Measurements from ENCODE around the gene FGFRL1. TPM values are rescaled to one million over a fixed set of nuclear protein-coding genes. Genes with fewer than 3 reads are reported as not detected.
A peak's percentile ranks its signal among the peaks of the same experiment; 100 is the strongest.

Gene FGFRL1
- total and polyA plus RNA-seq, 2 of the 13 experiments (the other 11 are each of a cell fraction or from before 2014, with no cell fraction given), result 19.1 to 30.6 TPM

- TF ChIP-seq ZNF281 (CRISPR knock-in tag; IDR thresholded peaks at IDR 0.05; ENCODE audit: borderline replicate concordance) (peak; percentile 90), RARA (CRISPR knock-in tag; IDR thresholded peaks at IDR 0.05) (peak; percentile 55), ZNF10 (CRISPR knock-in tag; IDR thresholded peaks at IDR 0.05; ENCODE audit: borderline replicate concordance, low read depth) (no peak), PHB2 (IDR thresholded peaks at IDR 0.05; ENCODE audit: partially characterized antibody) (no peak), REXO4 (CRISPR knock-in tag; IDR thresholded peaks at IDR 0.05; ENCODE audit: borderline replicate concordance) (no peak), ZBTB20 (CRISPR knock-in tag; IDR thresholded peaks at IDR 0.05; ENCODE audit: borderline replicate concordance, low read depth) (no peak), KMT2B (CRISPR knock-in tag; IDR thresholded peaks at IDR 0.05) (no peak), MIER2 (CRISPR knock-in tag; IDR thresholded peaks at IDR 0.05) (no peak), ZNF512 (CRISPR knock-in tag; IDR thresholded peaks at IDR 0.05) (no peak), NKX3-1 (CRISPR knock-in tag; IDR thresholded peaks at IDR 0.05) (peak; percentile 83), KDM3A (CRISPR knock-in tag; IDR thresholded peaks at IDR 0.05; ENCODE audit: low read depth) (peak; percentile 57; the same call in 1 of the 2 replicates), KAT7 (CRISPR knock-in tag; IDR thresholded peaks at IDR 0.05; ENCODE audit: borderline replicate concordance) (no peak; the same call in none of the 2 replicates), NFKB2 (CRISPR knock-in tag; IDR thresholded peaks at IDR 0.05; ENCODE audit: borderline replicate concordance) (no peak), ZNF3 (CRISPR knock-in tag; IDR thresholded peaks at IDR 0.05) (no peak), ZNF792 (CRISPR knock-in tag; IDR thresholded peaks at IDR 0.05) (no peak), ZNF780A (CRISPR knock-in tag; IDR thresholded peaks at IDR 0.05) (no peak), HIC2 (CRISPR knock-in tag; IDR thresholded peaks at IDR 0.05; ENCODE audit: low read depth) (no peak; the same call in none of the 2 replicates), HOXA7 (CRISPR knock-in tag; IDR thresholded peaks at IDR 0.05) (no peak), ZNF12 (CRISPR knock-in tag; IDR thresholded peaks at IDR 0.05) (peak; percentile 27; the same call in 1 of the 2 replicates), ATF7-NPFF (CRISPR knock-in tag; IDR thresholded peaks at IDR 0.05; ENCODE audit: low read depth) (no peak; the same call in 1 of the 2 replicates), HHEX (CRISPR knock-in tag; IDR thresholded peaks at IDR 0.05) (no peak), JUND (CRISPR knock-in tag; IDR thresholded peaks at IDR 0.05) (0 out of 2 replicates have a peak, but pooled peaks have one; percentile 39), BRD4 (CRISPR knock-in tag; IDR thresholded peaks at IDR 0.05) (peak; percentile 58), TP53 (CRISPR knock-in tag; conservative IDR thresholded peaks at IDR 0.05) (0 out of 2 replicates have a peak, but pooled peaks have one; percentile 14), ZNF350 (CRISPR knock-in tag; IDR thresholded peaks at IDR 0.05; ENCODE audit: borderline replicate concordance, low read depth) (peak; percentile 3; the same call in 1 of the 2 replicates), ZKSCAN8 (CRISPR knock-in tag; IDR thresholded peaks at IDR 0.05; ENCODE audit: borderline replicate concordance) (no peak)
Observed at GRCh38 chr4:993111-994029, 18.1 kb upstream of the FGFRL1 start, which contains the start of gene SLC26A1 (continued).

All from HepG2 (cell line).